Heart left ventricle (tissue), 16 donors: ENCODE measurements around the gene PLK1. TPM values are rescaled to one million over a fixed set of nuclear protein-coding genes. Genes with fewer than 3 reads are reported as not detected.

Experiments used
- ATAC-seq, 4 donors: fragments of 200-7000 bp; cut with Tn5 transposase; one replicate each; pipeline ENCODE4 v1.9.1; 2020 to 2022; ENCODE audit warnings: moderate library complexity in 4 of 4, mild to moderate bottlenecking in 3 of 4, moderate number of reproducible peaks in 1 of 4
- DNase-seq, 5 donors: peaks; one replicate each; pipeline ENCODE4 v3.0.0-alpha.2; 2020
- H3K27ac ChIP-seq, 12 donors: fragments of 200-600 bp; sonication (generic) in 4 of 12; one replicate each; pipeline versions ENCODE4 v1.5.0 to v1.8.0; 2016 to 2022; ENCODE audit warnings: mild to moderate bottlenecking in 2 of 12
- H3K27me3 ChIP-seq, 9 donors: fragments of 200-600 bp; sonication (generic) in 2 of 9; one replicate each; pipeline versions ENCODE4 v1.5.1 to v1.8.0; 2016 to 2022; ENCODE audit warnings: mild to moderate bottlenecking in 3 of 9
- H3K36me3 ChIP-seq, 9 donors: fragments of 200-600 bp; sonication (generic) in 2 of 9; one replicate each; pipeline versions ENCODE4 v1.5.0 to v1.8.0; 2018 to 2022; ENCODE audit warnings: mild to moderate bottlenecking in 2 of 9
- H3K4me1 ChIP-seq, 12 donors: fragments of 200-600 bp; sonication (generic) in 4 of 12; one replicate each; pipeline versions ENCODE4 v1.5.0 to v1.8.0; 2016 to 2022; ENCODE audit warnings: mild to moderate bottlenecking in 3 of 12
- H3K4me3 ChIP-seq, 12 donors: fragments of 200-600 bp; sonication (generic) in 4 of 12; one replicate each; pipeline versions ENCODE4 v1.5.0 to v1.8.0; 2017 to 2022; ENCODE audit warnings: mild to moderate bottlenecking in 9 of 12, moderate library complexity in 4 of 12
- H3K9me3 ChIP-seq, 12 donors: fragments of 200-600 bp; sonication (generic) in 4 of 12; one replicate each; pipeline versions ENCODE4 v1.5.0 to v1.8.0; 2016 to 2022; ENCODE audit warnings: mild to moderate bottlenecking in 1 of 12
- POLR2A ChIP-seq, 2 donors: fragments of 450-650 bp; IDR thresholded peaks; one replicate each; pipeline ENCODE4 v1.6.1; 2017; ENCODE audit warnings: antibody characterized with exemption in 2 of 2, mild to moderate bottlenecking in 2 of 2, moderate library complexity in 2 of 2
- WGBS, 4 donors: extraction: QIAGEN DNeasy Blood & Tissue Kit in 2 of 4; methylation state at CpG; one replicate each; pipeline versions ENCODE4 v1.1.5 to v1.1.7; 2013 to 2018; 5-methylcytosine and 5-hydroxymethylcytosine counted together
- intact Hi-C, 10 donors: fragments of 100-400 bp; cut with DNase I; formaldehyde crosslinking; loops; one replicate each; pipeline versions ENCODE4 v1.11.1 to v1.14.2; 2022
- polyA plus RNA-seq, 2 donors: library from polyadenylated mRNA; stranded (reverse); fragments of 200-250 nt; gene quantifications; one replicate each; pipeline ENCODE4 v1.2.3, GENCODE V29; 2013
- total RNA-seq, 9 donors: library from RNA; depleted of rRNA in 2 of 9; stranded (reverse); fragments of >200 nt in 2 of 9; fragmentation: NEBNext Ultra II Directional in 3 of 9; extraction: Animal tissue kit (Norgen Biotek cat#: 25700) in 3 of 9; gene quantifications; one replicate each; pipeline versions ENCODE4 v1.1.0 to v1.2.4, GENCODE V29; 2016 to 2023
- TF ChIP-seq, protein P1 (sequence below), 12 donors: fragments of 200-600 bp; sonication (generic) in 4 of 12; IDR thresholded peaks; one replicate each; pipeline versions ENCODE4 v1.5.0 to v1.8.0; 2018 to 2022; ENCODE audit warnings: antibody characterized with exemption in 12 of 12, mild to moderate bottlenecking in 5 of 12
- donor health status: ischemic (EF 13 %, LVEDD 7.1; RV severe dilation, severe dysfunction).
- donor health status: healthy with polysubstance abuse.
- donor health status: DM: no; HTN: yes; CAD: no.
- donor health status: DM: no; HTN: no; CAD: no.
- donor health status: ischemic (EF 25% LVEDD 6.9; RV normal size, moderate dysfunction).
- donor health status: ischemic (EF 25% LVEDD 5.7; RV mildly dilated, moderate dysfunction).
- donor health status: healthy.
- donor health status: DM: yes; HTN: yes; CAD: no.
- donor health status: ischemic (EF 35%, LVEDD 5.7; RV mildly dilated, moderate dysfunction).
- donor health status: nonischemic (EF 11% LVEDD 7.7; RV severe dilation, severe dysfunction).
- donor health status: DM: yes; HTN: yes; CAD: no.
- donor health status: PGD.
- donor health status: ischemic (EF 29% LVEDD 5.4; RV normal size, mild dysfunction).
- donor health status: nonischemic (EF 23%, LVEDD 6.1; RV moderate dilation, normal function).

Gene PLK1
- total and polyA plus RNA-seq, 11 donors: 0.19 to 9.2 (median 1.1) TPM

DNA sequence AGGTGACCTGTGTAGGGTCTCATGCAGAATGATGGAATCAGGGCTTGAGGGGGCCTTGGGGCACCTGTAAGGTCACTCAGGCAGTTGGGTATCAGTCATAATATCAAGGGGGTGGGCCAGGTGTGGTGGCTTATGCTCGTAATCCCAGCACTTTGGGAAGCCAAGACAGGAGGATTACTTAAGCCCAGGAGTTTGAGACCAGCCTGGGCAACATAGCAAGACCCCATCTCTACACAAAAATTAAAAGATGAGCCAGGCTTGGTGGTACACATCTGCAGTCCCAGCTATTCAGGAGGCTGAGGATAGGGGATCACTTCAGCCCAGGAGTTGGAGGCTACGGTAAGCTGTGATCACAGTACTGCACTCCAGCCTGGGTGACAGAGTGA is 26.8 kb downstream of the PLK1 start:
- 69 to 88% (median 77%) methylated on average over 2 of the region's 2 CpGs for WGBS, 4 donors
- Histone ChIP-seq H3K36me3 (no peaks in the 10 kb centered on the region), H3K4me3 (no peak overlapping the region)

GRCh38 chr16:23706439-23706838 is 27.8 kb downstream of the PLK1 start:
- Histone ChIP-seq H3K27me3 (peaks cover 0 to 32% (median 6%) of the 10 kb centered on the region in 9 donors), H3K4me1 (no peaks in the 10 kb centered on the region), H3K27ac (no peak overlapping the region), H3K36me3 (no peaks in the 10 kb centered on the region), H3K4me3 (no peak overlapping the region), H3K9me3 (peaks cover 0 to 35% (median 9%) of the 10 kb centered on the region in 12 donors)
- 64 to 83% (median 77%) methylated on average over 4 of the region's 4 CpGs for WGBS, 4 donors
- no peak for ATAC-seq
- TF ChIP-seq, protein P1, sequence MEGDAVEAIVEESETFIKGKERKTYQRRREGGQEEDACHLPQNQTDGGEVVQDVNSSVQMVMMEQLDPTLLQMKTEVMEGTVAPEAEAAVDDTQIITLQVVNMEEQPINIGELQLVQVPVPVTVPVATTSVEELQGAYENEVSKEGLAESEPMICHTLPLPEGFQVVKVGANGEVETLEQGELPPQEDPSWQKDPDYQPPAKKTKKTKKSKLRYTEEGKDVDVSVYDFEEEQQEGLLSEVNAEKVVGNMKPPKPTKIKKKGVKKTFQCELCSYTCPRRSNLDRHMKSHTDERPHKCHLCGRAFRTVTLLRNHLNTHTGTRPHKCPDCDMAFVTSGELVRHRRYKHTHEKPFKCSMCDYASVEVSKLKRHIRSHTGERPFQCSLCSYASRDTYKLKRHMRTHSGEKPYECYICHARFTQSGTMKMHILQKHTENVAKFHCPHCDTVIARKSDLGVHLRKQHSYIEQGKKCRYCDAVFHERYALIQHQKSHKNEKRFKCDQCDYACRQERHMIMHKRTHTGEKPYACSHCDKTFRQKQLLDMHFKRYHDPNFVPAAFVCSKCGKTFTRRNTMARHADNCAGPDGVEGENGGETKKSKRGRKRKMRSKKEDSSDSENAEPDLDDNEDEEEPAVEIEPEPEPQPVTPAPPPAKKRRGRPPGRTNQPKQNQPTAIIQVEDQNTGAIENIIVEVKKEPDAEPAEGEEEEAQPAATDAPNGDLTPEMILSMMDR (IDR thresholded peaks at IDR 0.05): no peak
- TF ChIP-seq POLR2A (IDR thresholded peaks at IDR 0.05): no peak
- intact Hi-C loops: no loop called here
- DNase-seq: no peak

More for the DNA sequence above, 26.8 kb downstream of the PLK1 start:
- intact Hi-C loops: no loop called here
- Histone ChIP-seq H3K9me3 (peaks cover 0 to 31% (median 9%) of the 10 kb centered on the region in 12 donors), H3K4me1 (no peaks in the 10 kb centered on the region), H3K27ac (no peak overlapping the region), H3K27me3 (peaks cover 0 to 23% (median 3%) of the 10 kb centered on the region in 9 donors)
- TF ChIP-seq, protein P1 (IDR thresholded peaks at IDR 0.05): no peak
- TF ChIP-seq POLR2A (IDR thresholded peaks at IDR 0.05): no peak
- ATAC-seq (no peak), DNase-seq (no peak)

GRCh38 chr16:23709536-23709935 is 30.8 kb downstream of the PLK1 start:
- no peak overlapping the region for H3K4me3 ChIP-seq
- H3K27ac ChIP-seq: no peak overlapping the region
- DNase-seq: no peak
- H3K9me3 ChIP-seq: peaks cover 0 to 26% (median 9%) of the 10 kb centered on the region in 12 donors
- H3K27me3 ChIP-seq: peaks cover 7 to 62% (median 33%) of the 10 kb centered on the region in 9 donors
- intact Hi-C loops: no loop called here
- no peak for ATAC-seq
- TF ChIP-seq POLR2A (IDR thresholded peaks at IDR 0.05): no peak
- TF ChIP-seq, protein P1 (IDR thresholded peaks at IDR 0.05): no peak
- no peaks in the 10 kb centered on the region for H3K36me3 ChIP-seq
- peaks cover 0 to 5% (median 0%) of the 10 kb centered on the region in 12 donors for H3K4me1 ChIP-seq

GRCh38 chr16:23710008-23710407 is 31.3 kb downstream of the PLK1 start:
- DNase-seq: no peak
- peaks cover 7 to 64% (median 29%) of the 10 kb centered on the region in 9 donors for H3K27me3 ChIP-seq

More at GRCh38 chr16:23710008-23710407, 31.3 kb downstream of the PLK1 start:
- Histone ChIP-seq H3K4me3 (no peak overlapping the region), H3K36me3 (no peaks in the 10 kb centered on the region), H3K4me1 (peaks cover 0 to 5% (median 0%) of the 10 kb centered on the region in 12 donors), H3K27ac (no peak overlapping the region), H3K9me3 (peaks cover 0 to 26% (median 9%) of the 10 kb centered on the region in 12 donors)
- TF ChIP-seq, protein P1 (IDR thresholded peaks at IDR 0.05): no peak
- no peak for TF ChIP-seq POLR2A (IDR thresholded peaks at IDR 0.05)
- no peak for ATAC-seq
- 63 to 100% (median 70%) methylated on average over 2 of the region's 2 CpGs for WGBS, 4 donors
- intact Hi-C loops: no loop called here
